Suppressor macrophage treated with lipopolysaccharide for 4 hours (primary cell): ENCODE data around the gene PUSL1.
A peak's percentile ranks its signal among the peaks of the same experiment; 100 is the strongest.

Experiments used
- DNase-seq: peaks from one replicate; pipeline ENCODE4 v3.0.0-alpha.2; 2020

Gene PUSL1

GRCh38 chr1:1280782-1281481 lies 27.5 kb upstream of the PUSL1 start:
- DNase-seq = no peak

- DNase-seq = peak; percentile 66
Measured at GRCh38 chr1:1281533-1282321, 26.7 kb upstream of the PUSL1 start.

GRCh38 chr1:1282998-1283397 lies 25.4 kb upstream of the PUSL1 start:
- peak; percentile 37 for DNase-seq

- no peak for DNase-seq
Measured at GRCh38 chr1:1283821-1284220, 24.6 kb upstream of the PUSL1 start.

GRCh38 chr1:1284221-1285101 lies 23.9 kb upstream of the PUSL1 start:
- no peak for DNase-seq

- no peak for DNase-seq
Measured at GRCh38 chr1:1285102-1285571, 23.3 kb upstream of the PUSL1 start.

- DNase-seq = no peak
Measured at GRCh38 chr1:1285611-1286311, 22.6 kb upstream of the PUSL1 start.

- DNase-seq = no peak
Measured at GRCh38 chr1:1286313-1287261, 21.8 kb upstream of the PUSL1 start.

- DNase-seq = no peak
Measured at GRCh38 chr1:1287288-1288110, 20.9 kb upstream of the PUSL1 start.

GRCh38 chr1:1290238-1290731 lies 18.1 kb upstream of the PUSL1 start:
- DNase-seq = peak; percentile 73

- DNase-seq = no peak
Measured at GRCh38 chr1:1291023-1291528, 17.3 kb upstream of the PUSL1 start.

GRCh38 chr1:1291548-1292441 lies 16.6 kb upstream of the PUSL1 start:
- peak; percentile 37 for DNase-seq

GRCh38 chr1:1292442-1292779 lies 16.0 kb upstream of the PUSL1 start:
- DNase-seq = no peak

- DNase-seq = no peak
Measured at GRCh38 chr1:1292851-1293250, 15.5 kb upstream of the PUSL1 start.

GRCh38 chr1:1293263-1294249 lies 14.8 kb upstream of the PUSL1 start:
- no peak for DNase-seq

GRCh38 chr1:1294250-1294890 lies 14.0 kb upstream of the PUSL1 start:
- no peak for DNase-seq
